HL-60 (cell line): ENCODE results near the gene ZNF469.

ENCODE experiments used
- DNase-seq, 2 experiments: peaks; one replicate each; pipeline ENCODE4 v3.0.0-alpha.2; 2010 to 2020; ENCODE audit warnings: low read depth in 1 of 2, low spot score in 1 of 2
- H3K27ac ChIP-seq: fragments of 250-450 bp; sonication (Bioruptor Pico); replicated peaks from 2 replicates; pipeline ENCODE4 v1.5.1; 2020; ENCODE audit warnings: mild to moderate bottlenecking, moderate library complexity
- H3K27me3 ChIP-seq: fragments of 250-450 bp; sonication (Bioruptor Pico); 2 replicates; pipeline ENCODE4 v1.5.1; 2021; ENCODE audit warnings: mild to moderate bottlenecking, moderate library complexity; ENCODE audit not compliant: insufficient read depth, poor library complexity, severe bottlenecking
- H3K4me3 ChIP-seq: replicated peaks from 2 replicates; pipeline ENCODE4 v1.5.1; 2011; ENCODE audit warnings: mild to moderate bottlenecking, control low read depth, low read length; ENCODE audit not compliant: insufficient read depth
- GABPA ChIP-seq: IDR thresholded peaks from 2 replicates; pipeline ENCODE4 v1.6.1; 2012; ENCODE audit warnings: low read depth
- POLR2AphosphoS5 ChIP-seq: IDR thresholded peaks from 2 replicates; pipeline ENCODE4 v1.6.1; 2012; ENCODE audit warnings: low read depth
- SPI1 ChIP-seq: IDR thresholded peaks from 2 replicates; pipeline ENCODE4 v1.6.1; 2012; ENCODE audit warnings: low read depth, mild to moderate bottlenecking, borderline replicate concordance
- TF ChIP-seq, protein P1 (sequence below): IDR thresholded peaks from 2 replicates; pipeline ENCODE4 v1.6.1; 2012; ENCODE audit warnings: low read depth; ENCODE audit not compliant: insufficient replicate concordance
- TF ChIP-seq, protein P2 (sequence below): IDR thresholded peaks from one replicate; pipeline ENCODE4 v1.5.1; 2011; ENCODE audit warnings: low read length, control low read depth, inconsistent platforms; ENCODE audit not compliant: insufficient read depth

Gene ZNF469

DNA sequence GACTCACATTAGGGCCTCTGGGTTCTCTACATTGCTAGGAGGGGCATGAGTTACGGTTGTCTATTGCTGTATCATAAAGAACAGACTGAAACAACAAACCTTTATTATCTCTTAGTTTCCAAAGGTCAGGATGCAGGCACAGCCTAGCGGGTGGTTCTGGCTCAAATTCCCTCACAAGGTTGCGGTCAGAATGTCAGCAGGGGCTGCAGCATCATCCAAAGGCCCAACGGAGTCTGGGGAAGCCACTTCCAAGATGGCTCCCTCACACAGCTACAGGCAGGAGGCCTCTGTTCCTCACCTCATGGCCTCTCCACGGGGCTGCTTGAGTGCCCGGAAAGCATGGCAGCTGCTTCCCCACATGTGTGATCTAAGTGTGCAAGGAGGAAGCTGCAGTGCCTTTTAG is 40.7 kb downstream of the ZNF469 start:
- no peak overlapping the region for H3K27ac ChIP-seq
- no peak overlapping the region for H3K4me3 ChIP-seq
- DNase-seq: no peak
- no peaks in the 10 kb centered on the region for H3K27me3 ChIP-seq
- TF ChIP-seq, protein P1, sequence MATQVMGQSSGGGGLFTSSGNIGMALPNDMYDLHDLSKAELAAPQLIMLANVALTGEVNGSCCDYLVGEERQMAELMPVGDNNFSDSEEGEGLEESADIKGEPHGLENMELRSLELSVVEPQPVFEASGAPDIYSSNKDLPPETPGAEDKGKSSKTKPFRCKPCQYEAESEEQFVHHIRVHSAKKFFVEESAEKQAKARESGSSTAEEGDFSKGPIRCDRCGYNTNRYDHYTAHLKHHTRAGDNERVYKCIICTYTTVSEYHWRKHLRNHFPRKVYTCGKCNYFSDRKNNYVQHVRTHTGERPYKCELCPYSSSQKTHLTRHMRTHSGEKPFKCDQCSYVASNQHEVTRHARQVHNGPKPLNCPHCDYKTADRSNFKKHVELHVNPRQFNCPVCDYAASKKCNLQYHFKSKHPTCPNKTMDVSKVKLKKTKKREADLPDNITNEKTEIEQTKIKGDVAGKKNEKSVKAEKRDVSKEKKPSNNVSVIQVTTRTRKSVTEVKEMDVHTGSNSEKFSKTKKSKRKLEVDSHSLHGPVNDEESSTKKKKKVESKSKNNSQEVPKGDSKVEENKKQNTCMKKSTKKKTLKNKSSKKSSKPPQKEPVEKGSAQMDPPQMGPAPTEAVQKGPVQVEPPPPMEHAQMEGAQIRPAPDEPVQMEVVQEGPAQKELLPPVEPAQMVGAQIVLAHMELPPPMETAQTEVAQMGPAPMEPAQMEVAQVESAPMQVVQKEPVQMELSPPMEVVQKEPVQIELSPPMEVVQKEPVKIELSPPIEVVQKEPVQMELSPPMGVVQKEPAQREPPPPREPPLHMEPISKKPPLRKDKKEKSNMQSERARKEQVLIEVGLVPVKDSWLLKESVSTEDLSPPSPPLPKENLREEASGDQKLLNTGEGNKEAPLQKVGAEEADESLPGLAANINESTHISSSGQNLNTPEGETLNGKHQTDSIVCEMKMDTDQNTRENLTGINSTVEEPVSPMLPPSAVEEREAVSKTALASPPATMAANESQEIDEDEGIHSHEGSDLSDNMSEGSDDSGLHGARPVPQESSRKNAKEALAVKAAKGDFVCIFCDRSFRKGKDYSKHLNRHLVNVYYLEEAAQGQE: no peak
- TF ChIP-seq POLR2AphosphoS5 (no peak), GABPA (no peak), SPI1 (no peak)
- TF ChIP-seq, protein P2, sequence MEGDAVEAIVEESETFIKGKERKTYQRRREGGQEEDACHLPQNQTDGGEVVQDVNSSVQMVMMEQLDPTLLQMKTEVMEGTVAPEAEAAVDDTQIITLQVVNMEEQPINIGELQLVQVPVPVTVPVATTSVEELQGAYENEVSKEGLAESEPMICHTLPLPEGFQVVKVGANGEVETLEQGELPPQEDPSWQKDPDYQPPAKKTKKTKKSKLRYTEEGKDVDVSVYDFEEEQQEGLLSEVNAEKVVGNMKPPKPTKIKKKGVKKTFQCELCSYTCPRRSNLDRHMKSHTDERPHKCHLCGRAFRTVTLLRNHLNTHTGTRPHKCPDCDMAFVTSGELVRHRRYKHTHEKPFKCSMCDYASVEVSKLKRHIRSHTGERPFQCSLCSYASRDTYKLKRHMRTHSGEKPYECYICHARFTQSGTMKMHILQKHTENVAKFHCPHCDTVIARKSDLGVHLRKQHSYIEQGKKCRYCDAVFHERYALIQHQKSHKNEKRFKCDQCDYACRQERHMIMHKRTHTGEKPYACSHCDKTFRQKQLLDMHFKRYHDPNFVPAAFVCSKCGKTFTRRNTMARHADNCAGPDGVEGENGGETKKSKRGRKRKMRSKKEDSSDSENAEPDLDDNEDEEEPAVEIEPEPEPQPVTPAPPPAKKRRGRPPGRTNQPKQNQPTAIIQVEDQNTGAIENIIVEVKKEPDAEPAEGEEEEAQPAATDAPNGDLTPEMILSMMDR: no peak

DNA sequence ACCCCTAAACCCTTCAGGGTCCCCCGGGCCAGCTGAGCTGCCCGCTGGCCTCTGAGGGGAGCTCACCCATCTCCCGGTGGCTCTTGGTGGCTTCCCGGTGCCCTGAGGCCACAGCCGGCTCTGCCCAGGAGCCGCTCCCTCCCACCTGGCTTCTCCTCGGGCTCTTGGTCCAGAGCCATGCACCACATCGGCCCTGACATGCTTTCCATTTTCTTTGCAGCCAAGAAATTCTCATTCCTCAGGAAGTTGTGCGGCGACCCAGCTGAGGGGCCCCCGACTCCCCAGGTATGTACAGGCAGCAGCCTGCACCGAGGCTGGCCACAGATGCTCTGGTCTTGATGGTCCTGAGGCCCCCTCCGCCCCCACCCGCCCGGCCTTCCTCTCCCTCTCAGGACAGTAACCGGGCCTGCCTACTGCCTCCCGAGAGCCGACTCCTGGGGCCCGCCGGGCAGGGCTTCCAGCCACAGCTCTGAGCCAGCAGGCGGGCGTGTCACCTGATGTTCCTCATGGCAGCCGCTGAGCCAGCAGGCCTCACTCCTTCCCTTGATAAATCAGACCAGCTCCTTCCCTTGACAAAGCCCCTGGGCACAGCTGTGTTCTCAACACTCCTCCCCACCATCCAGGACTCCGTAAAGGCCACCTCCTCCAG is 42.0 kb downstream of the ZNF469 start:
- no peak overlapping the region for H3K4me3 ChIP-seq

DNA sequence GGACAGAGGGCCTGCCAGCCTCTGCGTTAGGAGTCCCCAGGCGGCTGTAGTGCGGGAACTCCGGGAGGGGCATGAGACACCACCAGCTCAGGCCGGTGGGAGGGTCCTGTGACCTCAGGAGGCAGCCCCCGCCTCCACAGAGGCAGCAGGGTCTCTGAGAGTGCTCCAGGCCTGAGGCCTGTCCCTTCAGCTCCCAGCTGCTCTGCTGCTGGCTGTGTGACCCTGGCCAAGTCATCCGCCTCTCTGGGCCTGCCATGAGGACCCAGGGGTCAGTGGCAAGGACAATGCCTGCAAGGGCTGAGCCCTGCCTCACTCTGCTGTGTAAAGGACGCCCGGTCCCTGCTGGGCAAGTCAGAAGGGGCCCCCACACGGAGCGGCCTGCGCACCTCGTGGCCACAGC is 43.3 kb downstream of the ZNF469 start:
- DNase-seq: no peak
- TF ChIP-seq, protein P1: no peak
- TF ChIP-seq POLR2AphosphoS5: no peak
- no peak for TF ChIP-seq GABPA
- no peak overlapping the region for H3K27ac ChIP-seq
- H3K4me3 ChIP-seq: no peak overlapping the region
- peaks cover 5% of the 10 kb centered on the region for H3K27me3 ChIP-seq

More for the DNA sequence above, 42.0 kb downstream of the ZNF469 start:
- H3K27ac ChIP-seq: no peak overlapping the region
- no peak for TF ChIP-seq GABPA
- TF ChIP-seq, protein P2: no peak
- TF ChIP-seq, protein P1: no peak
- peaks cover under 1% of the 10 kb centered on the region for H3K27me3 ChIP-seq
- no peak for DNase-seq

DNA sequence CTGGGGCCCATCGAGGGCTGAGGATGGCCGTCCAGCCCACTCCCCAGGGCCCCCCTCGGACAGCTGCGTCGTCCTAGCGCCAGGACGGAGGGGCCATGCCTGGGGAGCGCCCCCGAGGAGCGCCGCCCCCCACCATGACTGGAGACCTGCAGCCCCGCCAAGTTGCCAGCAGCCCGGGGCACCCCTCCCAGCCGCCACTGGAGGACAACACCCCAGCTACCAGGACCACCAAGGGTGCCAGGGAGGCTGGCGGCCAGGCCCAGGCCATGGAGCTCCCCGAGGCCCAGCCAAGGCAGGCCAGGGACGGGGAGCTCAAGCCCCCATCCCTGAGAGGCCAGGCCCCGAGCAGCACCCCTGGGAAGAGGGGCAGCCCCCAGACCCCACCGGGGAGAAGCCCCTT is 44.6 kb downstream of the ZNF469 start:
- peaks cover 10% of the 10 kb centered on the region for H3K27me3 ChIP-seq
- no peak overlapping the region for H3K27ac ChIP-seq
- no peak overlapping the region for H3K4me3 ChIP-seq
- TF ChIP-seq SPI1 (no peak), POLR2AphosphoS5 (no peak), GABPA (no peak)
- TF ChIP-seq, protein P1: no peak
- TF ChIP-seq, protein P2: no peak
- no peak for DNase-seq
